Muscle layer of duodenum (tissue), 2 donors: ENCODE data around the gene SDC1.
A peak's percentile ranks its signal among the peaks of the same experiment; 100 is the strongest.

Experiments
- H3K27ac ChIP-seq: one replicate; pipeline ENCODE4 v1.7.0; 2013; ENCODE audit warnings: mild to moderate bottlenecking, low read length
- H3K27me3 ChIP-seq: one replicate; pipeline ENCODE4 v1.7.0; 2013; ENCODE audit warnings: low read depth, mild to moderate bottlenecking, control low read depth, low read length
- H3K36me3 ChIP-seq, 2 donors: one replicate each; pipeline ENCODE4 v1.7.0; 2013; ENCODE audit warnings: low read length in 2 of 2, control low read depth in 1 of 2, mild to moderate bottlenecking in 1 of 2; ENCODE audit not compliant: insufficient read depth in 2 of 2, control insufficient read depth in 1 of 2
- H3K4me1 ChIP-seq, 2 donors: one replicate each; pipeline ENCODE4 v1.7.0; 2013; ENCODE audit warnings: low read length in 2 of 2, mild to moderate bottlenecking in 2 of 2, control low read depth in 1 of 2, moderate library complexity in 1 of 2; ENCODE audit not compliant: insufficient read depth in 2 of 2, control insufficient read depth in 1 of 2
- H3K4me3 ChIP-seq, 2 donors: one replicate each; pipeline ENCODE4 v1.7.0; 2013; ENCODE audit warnings: low read length in 2 of 2, low read depth in 1 of 2, mild to moderate bottlenecking in 1 of 2
- H3K9me3 ChIP-seq, 2 donors: one replicate each; pipeline ENCODE4 v1.7.0; 2013; ENCODE audit warnings: low read length in 2 of 2, control low read depth in 1 of 2, mild to moderate bottlenecking in 1 of 2; ENCODE audit not compliant: control insufficient read depth in 1 of 2
- donor health status: healthy.

The SDC1 gene

DNA sequence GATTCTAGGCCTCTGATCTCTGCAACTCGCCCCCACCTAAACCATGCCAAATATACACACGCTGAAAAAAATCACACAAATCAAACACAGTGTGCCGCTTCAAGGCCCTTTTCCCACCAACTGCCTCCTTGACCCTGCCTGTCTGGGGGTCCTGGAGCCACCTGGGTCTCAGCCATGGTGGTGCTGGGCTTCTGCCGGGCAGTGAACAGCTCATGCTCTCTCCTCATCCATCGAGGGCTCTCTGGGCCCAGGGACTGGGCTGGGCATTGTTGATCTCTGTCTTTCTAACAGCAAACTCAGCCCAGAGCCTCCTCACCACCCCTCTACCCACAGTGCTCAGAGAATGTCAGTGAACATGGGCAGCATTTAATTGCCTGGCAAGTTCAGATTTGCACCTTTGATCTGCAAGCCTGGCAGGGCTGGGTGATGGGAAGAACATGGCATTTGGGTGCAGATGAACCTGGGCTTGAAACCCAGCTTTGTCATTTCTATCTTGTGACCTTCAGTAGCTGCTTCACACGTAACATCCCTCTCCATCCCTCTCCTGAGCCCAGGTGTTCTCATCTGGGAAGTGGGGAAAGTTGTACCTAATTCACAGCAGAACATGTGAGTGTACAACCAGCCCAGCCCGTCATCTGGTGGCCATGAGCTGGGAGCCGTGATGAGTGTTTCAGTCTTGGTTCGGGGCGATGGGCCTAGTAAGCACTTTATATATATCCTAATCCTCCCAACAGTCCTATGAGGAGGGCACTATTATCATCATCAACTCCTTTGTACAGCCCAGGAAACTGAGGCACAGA is 46.1 kb downstream of the SDC1 start:
- Histone ChIP-seq H3K27me3 (no peaks in the 10 kb centered on the region), H3K4me1 (no peaks in the 10 kb centered on the region), H3K4me3 (no peak overlapping the region), H3K27ac (peak overlapping the region; percentile 14), H3K9me3 (no peaks in the 10 kb centered on the region), H3K36me3 (no peaks in the 10 kb centered on the region)

DNA sequence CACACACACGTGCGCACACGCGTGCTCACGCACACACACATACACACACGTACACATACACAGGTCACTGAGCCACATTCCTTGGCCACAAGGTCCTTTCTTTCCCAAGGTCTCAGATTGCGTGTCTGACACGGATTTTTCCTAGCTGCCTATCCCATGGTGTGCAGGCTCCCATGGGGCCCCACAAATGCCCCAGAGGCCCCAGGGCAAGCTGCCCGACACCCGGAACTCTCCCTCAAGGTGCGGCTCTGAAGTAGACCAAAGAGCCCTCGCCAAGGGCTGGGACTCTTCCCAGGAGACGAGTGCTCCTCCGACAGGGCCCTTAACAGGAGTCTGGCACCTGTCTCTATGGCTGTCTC is 46.7 kb downstream of the SDC1 start:
- no peak overlapping the region for H3K4me3 ChIP-seq
- no peaks in the 10 kb centered on the region for H3K4me1 ChIP-seq
- no peaks in the 10 kb centered on the region for H3K27me3 ChIP-seq
- no peaks in the 10 kb centered on the region for H3K9me3 ChIP-seq
- H3K36me3 ChIP-seq = no peaks in the 10 kb centered on the region
- H3K27ac ChIP-seq = no peak overlapping the region

DNA sequence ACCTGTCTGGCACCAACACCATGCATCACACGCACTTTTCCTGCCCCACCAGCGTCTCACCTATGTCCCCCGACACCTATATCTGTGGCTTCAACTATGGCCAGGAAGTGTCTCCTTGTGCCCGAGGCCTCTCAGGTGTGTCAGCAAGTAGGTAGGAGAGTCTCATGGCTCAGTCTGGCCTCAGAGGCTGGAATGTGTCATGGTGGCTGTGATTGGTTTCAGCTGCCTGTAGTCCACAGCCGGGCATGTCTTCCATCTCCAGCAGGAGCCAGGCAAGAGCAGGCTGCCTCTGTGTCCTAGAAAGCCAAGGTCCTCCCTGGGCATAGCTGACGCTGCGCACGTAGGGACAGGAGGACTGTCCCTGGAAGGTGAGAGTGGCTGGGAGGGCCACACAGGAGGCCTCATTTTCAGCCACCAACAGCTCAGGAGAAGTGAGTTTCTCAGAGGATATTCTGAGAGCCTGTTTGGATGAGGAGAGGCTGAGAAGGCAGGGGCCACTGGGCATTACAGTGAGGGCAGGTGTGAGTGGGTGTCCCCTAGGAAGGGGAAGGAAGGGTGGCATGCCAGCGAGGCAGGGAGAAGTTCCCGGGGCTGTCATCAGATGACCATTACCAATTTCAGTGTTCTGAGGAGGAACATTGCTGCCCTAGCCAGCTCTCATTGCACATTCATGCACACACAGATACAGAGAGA is 47.2 kb downstream of the SDC1 start:
- Histone ChIP-seq H3K36me3 (no peaks in the 10 kb centered on the region), H3K4me1 (no peaks in the 10 kb centered on the region), H3K4me3 (no peak overlapping the region), H3K27ac (no peak overlapping the region), H3K9me3 (no peaks in the 10 kb centered on the region), H3K27me3 (no peaks in the 10 kb centered on the region)

DNA sequence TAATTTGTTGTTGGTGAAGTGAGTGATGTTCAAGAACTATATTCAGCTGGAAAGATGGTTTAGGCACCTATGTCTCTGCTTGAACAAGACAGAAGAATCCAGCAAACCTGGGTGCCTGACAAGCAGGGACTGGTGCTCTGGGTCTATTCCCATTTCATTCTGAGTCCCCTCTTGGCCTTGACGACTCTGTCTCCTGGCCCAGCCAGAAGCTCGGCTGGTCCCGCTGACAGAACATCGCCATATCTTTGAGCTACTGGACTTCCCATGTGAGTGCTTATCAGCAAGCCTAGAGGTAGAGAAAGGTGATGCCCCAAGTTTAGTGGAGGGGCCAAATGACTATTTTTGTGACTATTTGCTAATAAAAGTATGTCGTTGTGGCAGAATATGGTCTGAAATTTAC is 48.2 kb downstream of the SDC1 start:
- Histone ChIP-seq H3K27ac (no peak overlapping the region), H3K9me3 (no peaks in the 10 kb centered on the region)

DNA sequence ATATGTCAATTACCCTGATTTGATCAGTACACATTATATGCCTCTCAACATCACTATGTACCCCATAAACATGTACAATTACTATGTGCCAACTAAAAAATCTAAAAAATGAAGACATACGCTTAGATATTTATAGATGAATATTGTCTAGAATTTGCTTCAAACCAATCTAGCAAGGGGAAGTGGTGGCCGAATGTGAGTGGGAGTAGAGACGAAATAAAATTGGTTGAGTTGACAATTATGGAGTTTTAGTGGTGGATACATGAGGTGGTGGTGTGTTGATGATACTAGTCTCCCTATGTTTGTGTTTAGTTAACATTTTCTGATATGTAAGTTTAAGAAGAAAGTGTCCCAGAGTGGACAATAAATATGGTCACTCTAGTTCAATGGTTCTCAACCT is 49.0 kb downstream of the SDC1 start:
- Histone ChIP-seq H3K4me1 (no peaks in the 10 kb centered on the region), H3K36me3 (no peaks in the 10 kb centered on the region), H3K27me3 (no peaks in the 10 kb centered on the region), H3K27ac (no peak overlapping the region), H3K9me3 (no peaks in the 10 kb centered on the region), H3K4me3 (no peak overlapping the region)

More for the DNA sequence above, 48.2 kb downstream of the SDC1 start:
- no peaks in the 10 kb centered on the region for H3K36me3 ChIP-seq
- no peaks in the 10 kb centered on the region for H3K4me1 ChIP-seq
- H3K27me3 ChIP-seq = no peaks in the 10 kb centered on the region
- H3K4me3 ChIP-seq = no peak overlapping the region

DNA sequence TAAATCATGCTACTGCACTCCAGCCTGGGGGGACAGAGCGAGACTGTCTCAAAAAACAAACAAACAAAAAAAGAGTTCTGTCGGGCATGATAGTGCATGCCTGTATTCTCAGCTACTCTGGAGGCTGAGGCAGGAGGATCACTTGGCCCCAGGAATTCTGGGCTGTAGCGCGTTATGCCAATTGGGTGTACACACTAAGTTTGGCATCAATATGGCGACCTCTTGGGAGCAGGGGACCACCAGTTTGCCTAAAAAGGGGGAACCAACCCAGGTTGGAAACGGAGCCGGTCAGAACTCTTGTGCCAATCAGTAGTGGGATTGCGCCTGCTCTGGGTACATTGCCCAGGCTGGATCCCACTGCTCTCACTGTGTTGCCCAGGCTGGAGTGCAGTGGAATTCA is 49.7 kb downstream of the SDC1 start:
- no peaks in the 10 kb centered on the region for H3K4me1 ChIP-seq

DNA sequence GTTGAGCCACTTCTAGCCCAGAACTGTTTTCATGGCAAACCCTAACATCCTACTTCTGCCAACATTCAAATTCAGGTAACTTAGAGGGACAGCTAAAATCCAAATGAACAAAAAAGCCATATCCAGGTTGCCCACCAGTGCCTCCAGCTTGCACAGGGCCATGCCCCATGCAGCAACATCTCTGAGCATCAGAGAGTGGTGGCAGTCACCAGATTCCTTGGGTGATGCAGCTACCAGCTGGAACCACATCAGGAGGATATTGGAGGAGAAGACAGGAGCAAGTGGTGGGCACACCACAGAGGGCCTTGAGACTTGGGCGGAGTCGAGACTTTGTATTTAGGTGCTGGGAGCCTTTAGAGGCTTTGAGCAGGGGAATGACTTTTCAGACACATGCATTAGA is 50.5 kb downstream of the SDC1 start:
- Histone ChIP-seq H3K36me3 (no peaks in the 10 kb centered on the region), H3K9me3 (no peaks in the 10 kb centered on the region), H3K4me1 (no peaks in the 10 kb centered on the region), H3K27me3 (no peaks in the 10 kb centered on the region), H3K27ac (no peak overlapping the region), H3K4me3 (no peak overlapping the region)

More for the DNA sequence above, 49.7 kb downstream of the SDC1 start:
- Histone ChIP-seq H3K27ac (no peak overlapping the region), H3K36me3 (no peaks in the 10 kb centered on the region), H3K9me3 (no peaks in the 10 kb centered on the region), H3K4me3 (no peak overlapping the region), H3K27me3 (no peaks in the 10 kb centered on the region)

DNA sequence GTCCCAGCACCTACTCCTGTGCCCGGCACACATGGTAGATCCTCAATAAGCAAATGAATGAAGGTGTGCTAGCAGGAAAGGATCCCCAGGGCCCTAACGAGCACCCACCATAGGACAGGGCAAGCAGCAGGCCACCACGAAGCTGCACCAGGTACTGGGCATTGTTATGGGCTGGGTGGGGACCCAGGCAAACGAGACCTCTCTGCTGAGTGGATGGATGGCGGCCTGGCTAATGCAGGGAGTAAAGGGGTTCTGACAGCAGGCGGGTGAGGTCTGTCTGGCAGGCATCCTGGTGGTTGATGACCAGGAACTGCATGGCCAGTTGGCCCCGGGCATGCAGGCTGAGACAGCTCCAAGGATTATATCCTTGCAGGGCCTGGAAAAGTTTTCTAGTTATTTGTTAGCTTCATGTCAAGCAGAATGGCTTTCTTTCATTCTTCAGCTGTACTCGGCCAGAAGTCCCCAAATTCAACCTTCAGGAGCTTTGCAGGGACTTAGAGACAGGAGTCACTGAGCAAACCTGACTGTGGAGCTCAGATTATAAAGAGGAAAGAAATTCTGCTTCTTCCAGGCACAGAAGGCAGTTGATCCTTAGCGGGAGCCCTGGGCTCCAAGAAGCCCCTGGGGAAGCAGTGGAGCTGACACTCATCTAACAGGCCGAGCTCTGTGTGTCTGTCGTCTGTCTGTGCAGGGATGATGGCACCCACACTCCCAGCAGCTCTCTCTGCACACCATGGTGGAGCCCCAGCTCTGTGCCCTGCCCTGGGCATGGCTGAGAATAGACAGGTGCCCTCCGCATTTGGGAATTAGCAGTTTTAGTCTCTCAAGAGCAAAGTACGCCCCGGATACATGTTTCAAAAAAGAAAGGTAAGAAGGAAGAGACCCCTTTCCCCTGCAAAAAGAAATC is 51.2 kb downstream of the SDC1 start:
- Histone ChIP-seq H3K9me3 (no peaks in the 10 kb centered on the region), H3K27me3 (no peaks in the 10 kb centered on the region), H3K27ac (no peak overlapping the region), H3K4me1 (no peaks in the 10 kb centered on the region), H3K4me3 (no peak overlapping the region), H3K36me3 (no peaks in the 10 kb centered on the region)

DNA sequence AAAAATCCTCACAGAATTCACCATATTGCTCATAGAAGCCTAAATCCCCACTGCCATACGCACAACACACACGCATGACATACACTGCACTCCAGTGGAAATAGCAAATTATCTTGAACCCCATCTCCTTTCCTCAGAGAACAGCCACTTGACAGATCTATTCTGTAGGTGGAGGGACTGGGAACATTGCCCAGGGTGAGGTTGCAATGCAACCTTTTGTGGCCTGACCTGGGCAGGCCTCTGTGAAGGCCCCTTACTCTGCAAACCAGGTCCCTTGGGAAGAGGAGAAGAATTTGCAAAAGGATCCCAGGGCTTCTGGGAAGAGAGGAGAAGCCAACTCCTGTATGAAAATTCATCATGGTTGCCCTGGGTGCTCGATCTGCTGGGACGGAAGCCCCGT is 51.9 kb downstream of the SDC1 start:
- Histone ChIP-seq H3K4me1 (no peaks in the 10 kb centered on the region), H3K4me3 (no peak overlapping the region), H3K36me3 (no peaks in the 10 kb centered on the region), H3K27me3 (no peaks in the 10 kb centered on the region), H3K27ac (no peak overlapping the region), H3K9me3 (no peaks in the 10 kb centered on the region)

DNA sequence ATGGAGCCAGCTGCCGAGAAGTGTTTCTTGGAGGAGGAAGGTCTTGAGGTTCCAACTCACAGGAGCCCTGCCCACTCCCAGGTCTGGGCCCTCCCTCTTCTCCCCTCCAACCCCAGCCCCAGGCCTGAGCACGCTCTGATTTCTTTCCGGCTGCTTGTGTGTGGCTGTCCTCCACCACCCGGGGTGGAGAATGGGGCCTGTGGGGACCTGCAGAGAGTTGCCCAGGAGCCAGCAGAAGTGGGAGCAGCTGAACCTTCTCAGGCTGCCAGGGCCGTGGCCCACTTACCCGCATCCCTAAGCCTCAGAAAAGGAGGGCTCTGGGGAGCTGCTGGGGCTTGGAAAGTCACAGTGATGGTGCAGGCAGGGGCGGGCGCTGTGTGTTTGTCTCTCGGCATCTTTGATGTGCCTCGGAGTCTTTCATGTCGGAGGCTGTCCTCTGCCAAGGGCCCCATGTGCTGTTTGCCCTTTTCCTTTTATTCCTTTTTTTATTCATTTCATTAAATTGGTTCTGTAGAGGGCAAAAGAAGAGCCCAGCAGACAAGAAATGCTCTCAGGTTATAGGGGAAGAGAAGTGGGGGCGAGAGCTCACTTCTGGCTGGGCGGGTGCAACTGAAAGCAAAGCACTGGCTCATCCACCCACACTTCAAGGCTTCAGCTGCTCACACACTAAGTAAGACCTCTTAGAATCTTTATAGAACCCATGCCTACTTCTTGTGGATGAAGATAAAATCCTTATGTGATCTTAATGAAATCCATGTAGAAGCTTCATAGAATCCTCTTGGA is 52.5 kb downstream of the SDC1 start:
- Histone ChIP-seq H3K27ac (no peak overlapping the region), H3K27me3 (no peaks in the 10 kb centered on the region), H3K4me3 (no peak overlapping the region), H3K4me1 (no peaks in the 10 kb centered on the region), H3K36me3 (no peaks in the 10 kb centered on the region), H3K9me3 (no peaks in the 10 kb centered on the region)
